HG02763 (cell line): ENCODE measurements around the gene KCNAB2.

ENCODE experiments used
- ATAC-seq: cut with Tn5 transposase; IDR thresholded peaks from one replicate; pipeline ENCODE4 v1.9.1; 2021; ENCODE audit warnings: mild to moderate bottlenecking, moderate library complexity; ENCODE audit not compliant: unreplicated experiment

Gene KCNAB2

DNA sequence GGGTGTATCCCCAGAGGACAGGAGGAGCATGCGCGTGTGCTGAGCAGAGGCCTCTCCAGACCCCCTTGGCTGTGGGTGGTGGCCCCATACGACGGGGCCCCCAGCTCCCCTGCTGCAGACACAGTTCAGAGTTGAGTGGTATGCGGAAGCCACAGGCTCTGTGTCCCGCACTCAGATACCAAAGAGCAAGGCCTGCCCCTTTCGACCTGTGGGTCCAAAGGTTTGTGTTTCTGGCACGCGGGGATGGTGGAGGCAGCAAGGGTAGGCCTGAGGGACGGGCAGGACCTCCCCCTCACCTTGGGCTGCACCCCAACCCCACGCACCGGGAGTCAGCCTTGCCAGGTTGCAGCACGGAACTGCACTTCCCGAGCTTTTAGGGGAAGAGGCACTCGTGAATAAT, at the start of gene KCNAB2:
Gene KCNAB2 (plus strand): TSS at position 328 of the 400 bp plus-strand sequence. CDS start 5,649 bp downstream, outside the sequence.
- ATAC-seq = no peak

DNA sequence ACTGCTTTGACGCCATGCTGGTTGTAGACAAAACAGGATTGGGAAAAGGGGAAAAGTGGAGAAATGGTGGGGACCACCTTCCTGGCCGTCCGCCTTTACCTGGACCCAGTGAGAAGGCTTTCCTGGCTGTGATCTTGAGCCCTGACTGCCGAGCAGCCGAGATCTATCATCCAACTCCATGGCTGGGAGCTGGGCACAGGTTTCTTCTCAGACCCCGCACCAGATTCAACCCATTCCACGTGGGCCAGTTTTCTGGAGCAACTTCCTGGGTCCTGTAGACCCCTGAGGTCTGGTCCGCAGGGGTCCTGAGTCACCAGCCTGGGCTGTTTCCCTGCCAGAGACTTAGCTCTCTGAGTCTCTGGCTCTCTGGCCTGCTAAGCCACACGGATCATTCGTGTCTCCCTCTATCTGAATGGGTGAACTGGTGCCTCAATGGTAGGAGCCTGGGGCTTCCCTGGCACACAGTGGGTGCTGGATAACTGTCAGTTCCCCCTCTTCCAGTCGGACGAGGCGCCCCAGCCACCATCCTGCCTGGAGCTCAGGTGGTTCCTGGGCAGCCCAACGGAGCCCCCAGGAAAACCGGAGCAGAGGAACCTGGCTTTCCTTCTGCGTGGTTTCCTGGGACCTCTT, 48.9 kb upstream of the KCNAB2 start:
- no peak for ATAC-seq

- no peak for ATAC-seq
Measured at GRCh38 chr1:5997316-5997715, 48.4 kb upstream of the KCNAB2 start.

GRCh38 chr1:5998051-5998905, 47.4 kb upstream of the KCNAB2 start:
- no peak for ATAC-seq

DNA sequence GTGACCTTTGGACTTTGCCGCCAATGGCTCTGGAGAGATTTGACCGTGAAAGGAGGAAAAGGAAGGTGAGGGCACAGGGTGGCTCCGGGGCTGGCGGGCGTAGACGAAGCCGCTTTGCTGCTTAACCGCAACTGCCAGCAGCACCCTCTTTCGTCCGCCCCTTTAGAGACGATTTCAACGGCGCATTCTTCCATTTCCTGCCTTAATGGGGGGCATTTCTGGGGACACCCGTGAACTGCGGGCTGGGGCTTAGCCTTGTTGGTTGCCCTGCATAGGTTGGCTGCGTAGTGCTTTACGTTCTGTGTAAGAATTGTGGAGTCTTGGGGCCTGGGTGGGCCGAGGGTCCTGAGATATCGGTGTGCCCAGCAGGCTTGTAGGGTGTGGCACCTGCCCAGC, 46.8 kb upstream of the KCNAB2 start:
- ATAC-seq = no peak

DNA sequence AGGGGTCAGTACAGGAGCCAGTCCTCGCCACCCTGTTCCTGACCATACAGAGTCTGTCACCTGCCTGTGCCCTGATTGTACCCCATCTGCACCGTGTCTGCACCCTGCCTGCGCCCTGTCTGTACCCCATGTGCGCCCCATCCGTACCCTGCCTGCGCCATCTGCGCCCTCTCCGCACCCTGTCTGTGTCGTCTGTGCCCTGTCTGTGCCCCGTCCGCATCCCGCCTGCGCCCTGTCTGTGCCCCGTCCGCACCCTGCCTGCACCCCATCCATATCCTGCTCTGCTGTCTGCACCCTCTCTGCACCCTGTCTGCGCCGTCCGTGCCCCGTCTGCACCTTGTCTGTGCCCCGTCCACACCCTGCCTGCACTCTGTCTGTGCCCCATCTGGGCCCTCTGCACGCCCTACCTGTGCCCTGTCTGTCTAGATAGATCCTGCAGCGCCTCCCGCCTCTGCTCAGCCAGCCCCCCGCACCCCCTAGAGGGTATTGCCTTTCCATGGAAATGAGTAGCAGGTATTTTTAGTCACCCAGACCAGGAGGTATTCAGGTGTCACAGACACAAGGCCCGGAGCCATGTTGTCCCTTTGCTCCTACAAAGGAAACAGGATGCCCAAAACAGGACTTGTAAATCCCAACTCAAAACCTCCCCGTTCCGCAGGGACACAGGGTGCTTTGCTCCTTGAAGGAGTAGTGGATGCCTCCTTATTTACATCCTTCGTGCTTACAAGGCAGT, 45.8 kb upstream of the KCNAB2 start:
- no peak for ATAC-seq

- ATAC-seq = no peak
Measured at GRCh38 chr1:6000444-6001288, 45.0 kb upstream of the KCNAB2 start.

DNA sequence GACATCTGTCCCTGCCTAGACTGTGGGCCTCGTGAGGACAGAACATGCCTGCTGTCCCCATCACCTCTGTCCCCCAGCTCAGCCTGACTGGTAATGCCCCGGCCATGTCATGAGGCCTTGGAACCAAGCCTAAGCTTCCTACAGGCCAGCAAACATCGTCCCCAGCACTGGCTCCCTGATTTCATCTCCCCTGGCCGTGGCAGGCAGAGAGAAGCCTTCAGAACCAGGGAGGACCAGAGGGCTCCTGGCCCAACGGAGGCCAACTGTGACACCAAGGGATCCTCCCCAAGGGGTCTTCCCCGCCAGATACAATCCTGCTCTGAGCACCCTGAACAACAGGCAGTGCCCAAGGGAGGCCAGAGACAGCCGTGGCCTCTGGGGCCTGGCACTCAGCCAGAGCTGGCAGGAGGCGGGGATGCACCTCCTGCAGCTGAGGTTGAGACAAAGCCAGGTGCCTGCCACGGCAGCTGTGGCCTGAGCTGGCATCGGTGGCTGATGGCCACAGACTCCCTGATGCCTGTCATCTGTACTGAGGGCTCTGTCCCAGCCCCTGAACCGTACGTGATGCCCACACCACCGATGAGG, 43.6 kb upstream of the KCNAB2 start:
- ATAC-seq = no peak

- ATAC-seq = no peak
Measured at GRCh38 chr1:6002714-6003501, 42.8 kb upstream of the KCNAB2 start.

GRCh38 chr1:6003568-6004411, 41.9 kb upstream of the KCNAB2 start:
- no peak for ATAC-seq

- ATAC-seq = no peak
Measured at GRCh38 chr1:6004412-6005123, 41.1 kb upstream of the KCNAB2 start.

DNA sequence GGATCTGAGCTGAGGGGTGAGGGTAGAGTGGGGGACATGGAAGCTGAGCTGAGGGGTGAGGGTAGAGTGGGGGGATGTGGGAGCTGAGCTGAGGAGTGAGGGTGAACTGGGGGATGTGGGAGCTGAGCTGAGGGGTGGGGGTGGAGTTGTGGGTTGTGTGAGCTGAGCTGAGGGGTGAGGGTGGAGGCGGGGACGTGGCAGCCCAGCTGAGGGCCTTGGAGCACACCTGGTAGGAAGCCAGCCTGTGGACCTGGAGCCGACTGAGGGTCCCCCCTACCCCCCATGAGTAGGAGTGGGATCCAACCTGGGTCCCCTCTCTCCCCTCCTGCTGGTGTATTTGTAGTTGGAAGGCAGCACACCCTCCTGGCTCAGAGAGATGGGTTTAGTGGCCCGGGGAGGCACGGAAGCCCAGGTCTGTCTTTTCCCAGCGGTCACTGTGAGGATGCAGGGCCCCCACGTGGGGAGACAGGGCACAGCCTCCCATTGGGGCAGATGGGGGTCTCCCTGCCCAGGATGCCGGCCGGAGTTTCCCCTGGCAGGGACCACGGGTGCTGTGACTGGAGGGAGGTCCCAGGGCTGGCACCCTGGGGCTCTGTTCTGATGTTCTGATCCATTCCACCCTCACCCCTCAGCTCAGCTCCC, 40.3 kb upstream of the KCNAB2 start:
- no peak for ATAC-seq

GRCh38 chr1:6006882-6007281, 38.8 kb upstream of the KCNAB2 start:
- no peak for ATAC-seq

DNA sequence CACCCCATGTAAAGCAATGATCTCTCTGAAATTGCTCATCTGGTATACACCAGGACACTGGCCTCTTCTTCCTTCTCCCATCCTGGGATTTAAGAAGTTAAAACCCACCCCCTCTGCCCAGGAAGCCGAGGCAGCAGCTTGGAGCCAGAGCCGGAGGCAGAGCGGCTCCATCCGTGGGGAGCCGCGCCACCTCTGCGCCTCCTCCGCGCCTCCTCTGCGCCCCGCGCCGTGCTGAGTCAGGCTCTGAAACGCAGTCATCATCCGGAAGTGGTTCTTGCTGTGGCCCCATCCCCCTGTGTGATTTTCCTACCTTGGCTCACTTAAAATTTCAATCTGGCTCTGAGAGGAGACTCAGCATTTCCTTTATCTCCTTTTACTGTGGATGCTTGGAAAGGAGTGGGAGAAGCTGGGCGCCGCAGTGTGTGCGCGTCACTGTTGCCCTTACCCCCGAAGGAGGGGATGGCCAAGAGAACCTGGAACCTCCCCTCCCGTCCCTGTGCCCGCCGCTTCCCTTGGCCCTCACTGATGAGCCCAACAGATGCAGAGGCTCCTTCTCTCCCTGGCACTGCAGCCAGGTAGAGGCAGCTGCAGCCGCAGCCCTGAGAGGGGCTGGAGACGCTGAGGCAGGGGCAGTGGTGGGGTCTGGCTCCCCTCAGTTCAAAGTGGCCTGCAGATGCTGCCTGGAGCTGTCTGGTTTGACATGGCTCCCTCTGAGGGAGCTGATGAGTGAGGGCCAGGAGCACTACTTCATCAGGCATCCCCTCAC, 38.2 kb upstream of the KCNAB2 start:
- ATAC-seq = no peak

DNA sequence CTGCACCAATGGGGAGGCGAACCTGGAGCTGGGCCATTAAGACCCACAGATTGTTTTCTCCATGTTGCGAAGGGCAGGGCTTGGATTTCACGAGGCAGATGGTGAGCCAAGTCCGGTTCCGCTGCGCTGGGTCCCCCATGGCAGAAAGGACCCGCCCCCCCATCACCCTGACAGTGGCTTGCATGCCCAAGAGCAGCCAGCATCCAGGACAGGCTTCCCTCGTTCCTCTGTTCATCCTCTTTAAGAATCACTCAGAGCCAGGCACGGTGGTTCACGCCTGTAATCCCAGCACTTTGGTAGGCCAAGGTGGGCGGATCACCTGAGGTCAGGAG, 37.6 kb upstream of the KCNAB2 start:
- no peak for ATAC-seq

DNA sequence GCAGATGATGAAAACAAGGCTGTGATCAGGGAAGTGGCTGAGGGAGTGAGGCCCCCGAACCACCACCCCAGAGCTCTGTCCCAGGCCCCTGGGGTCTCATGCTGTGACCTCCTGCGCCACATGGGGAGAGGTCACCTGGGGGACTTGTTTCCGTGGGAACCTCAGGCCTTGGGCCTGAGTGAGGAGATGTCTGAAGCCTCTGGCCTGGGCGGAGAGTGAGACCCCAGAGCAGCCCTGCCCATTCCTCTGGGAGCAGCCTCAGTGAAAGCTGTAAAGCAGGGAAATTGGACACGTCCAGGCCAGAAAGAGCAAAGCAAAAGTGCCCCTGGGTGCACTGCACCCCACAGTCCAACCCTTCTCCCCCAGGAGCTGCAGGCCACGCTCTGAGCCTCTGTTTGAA, 37.0 kb upstream of the KCNAB2 start:
- ATAC-seq = no peak
